G401 (cell line): ENCODE measurements around the gene RSRP1. TPM values are rescaled to one million over a fixed set of nuclear protein-coding genes. Genes with fewer than 3 reads are reported as not detected.
A peak's percentile ranks its signal among the peaks of the same experiment; 100 is the strongest.
"Not testable (repeated sequence)": the region's sequence is repeated elsewhere in the genome, so short reads cannot be mapped to it uniquely, and the experiment has no call there.

Experiments used
- DNase-seq: peaks from one replicate; pipeline ENCODE4 v3.0.0-alpha.2; 2015; ENCODE audit warnings: low spot score
- in situ Hi-C: cut with HindIII; loops from 2 replicates; pipeline ENCODE4 v1.10.0; 2016; ENCODE audit warnings: low sequenced_read_pairs, mixed read lengths
- total RNA-seq: library from RNA; depleted of rRNA; stranded (reverse); fragments of >200 nt; shearing (Covaris generic); gene quantifications from 2 replicates; pipeline ENCODE4 v1.2.3, GENCODE V29; 2014; rRNA removed

RSRP1 gene
- 42.8 and 48.7 TPM in 2 replicates for total RNA-seq

- DNase-seq = peak; percentile 99
- in situ Hi-C loops = no loop called here
These were observed at the start of gene RSRP1 for GRCh38 chr1:25247024-25247828. Gene RSRP1 (minus strand): TSS chr1:25247454. CDS start chr1:25246963, 491 bp downstream.

- in situ Hi-C loops = not testable (repeated sequence)
These were observed 49.2 kb upstream of the RSRP1 start for GRCh38 chr1:25296501-25296900.

GRCh38 chr1:25294889-25295826 is 47.9 kb upstream of the RSRP1 start:
- DNase-seq, in situ Hi-C loops: not testable (repeated sequence)

More at GRCh38 chr1:25296501-25296900, 49.2 kb upstream of the RSRP1 start:
- not testable (repeated sequence) for DNase-seq

- in situ Hi-C loops, DNase-seq: not testable (repeated sequence)
These were observed 46.2 kb upstream of the RSRP1 start for GRCh38 chr1:25293426-25293825.

- DNase-seq, in situ Hi-C loops: not testable (repeated sequence)
These were observed 42.8 kb upstream of the RSRP1 start for GRCh38 chr1:25290043-25290442.

- in situ Hi-C loops, DNase-seq: not testable (repeated sequence)
These were observed 41.4 kb upstream of the RSRP1 start for GRCh38 chr1:25288573-25289101.

- in situ Hi-C loops = not testable (repeated sequence)
- DNase-seq = peak; percentile 0
These were observed 39.9 kb upstream of the RSRP1 start for GRCh38 chr1:25287164-25287563.

- DNase-seq, in situ Hi-C loops: not testable (repeated sequence)
These were observed 38.6 kb upstream of the RSRP1 start for GRCh38 chr1:25285862-25286261.

- DNase-seq, in situ Hi-C loops: not testable (repeated sequence)
These were observed 32.4 kb upstream of the RSRP1 start for GRCh38 chr1:25279693-25280111.

- DNase-seq, in situ Hi-C loops: not testable (repeated sequence)
These were observed 31.5 kb upstream of the RSRP1 start for GRCh38 chr1:25278790-25279189.

- in situ Hi-C loops, DNase-seq: not testable (repeated sequence)
These were observed 31.1 kb upstream of the RSRP1 start for GRCh38 chr1:25278358-25278757.

GRCh38 chr1:25277295-25277694 is 30.0 kb upstream of the RSRP1 start:
- DNase-seq, in situ Hi-C loops: not testable (repeated sequence)

- DNase-seq, in situ Hi-C loops: not testable (repeated sequence)
These were observed 28.4 kb upstream of the RSRP1 start for GRCh38 chr1:25275648-25276047.

GRCh38 chr1:25272238-25272637 is 25.0 kb upstream of the RSRP1 start, which contains the start of gene RHD:
Gene RHD (plus strand): TSS chr1:25272509. CDS start chr1:25272548, 39 bp downstream.
- in situ Hi-C loops, DNase-seq: not testable (repeated sequence)

- in situ Hi-C loops, DNase-seq: not testable (repeated sequence)
These were observed 21.0 kb upstream of the RSRP1 start for GRCh38 chr1:25268143-25268760.

GRCh38 chr1:25267288-25268142 is 20.3 kb upstream of the RSRP1 start:
- in situ Hi-C loops = not testable (repeated sequence)
- DNase-seq = peak; percentile 63

- DNase-seq, in situ Hi-C loops: not testable (repeated sequence)
These were observed 19.5 kb upstream of the RSRP1 start for GRCh38 chr1:25266554-25267287.
